DND-41 (cell line): Measurements from ENCODE around the gene POU6F1.

ENCODE experiments used
- ATAC-seq: fragments of 200-7000 bp; cut with Tn5 transposase; 3 replicates; pipeline ENCODE4 v1.9.1; 2021; ENCODE audit warnings: low read depth; ENCODE audit not compliant: insufficient read depth
- DNase-seq: peaks from one replicate; pipeline ENCODE4 v3.0.0-alpha.2; 2020
- H2AFZ ChIP-seq: 2 replicates; pipeline ENCODE4 v1.6.0; 2012; ENCODE audit warnings: low read depth, low read length
- H3K27ac ChIP-seq: 2 replicates; pipeline ENCODE4 v1.5.1; 2012; ENCODE audit warnings: low read length, inconsistent platforms
- H3K27me3 ChIP-seq: fragments of 200-600 bp; sonication (generic); 2 replicates; pipeline ENCODE4 v1.6.0; 2012; ENCODE audit warnings: low read length, mild to moderate bottlenecking, inconsistent platforms; ENCODE audit not compliant: insufficient read depth, poor library complexity
- H3K36me3 ChIP-seq: 2 replicates; pipeline ENCODE4 v1.5.1; 2012; ENCODE audit warnings: low read length, inconsistent platforms; ENCODE audit not compliant: insufficient read depth
- H3K4me1 ChIP-seq: 2 replicates; pipeline ENCODE4 v1.5.1; 2012; ENCODE audit warnings: mild to moderate bottlenecking, low read length; ENCODE audit not compliant: insufficient read depth
- H3K4me2 ChIP-seq: 2 replicates; pipeline ENCODE4 v1.6.0; 2012; ENCODE audit warnings: mild to moderate bottlenecking, moderate library complexity, low read length, inconsistent platforms; ENCODE audit not compliant: insufficient read depth
- H3K4me3 ChIP-seq, 2 experiments: fragments of 200-600 bp in 1 of 2; shearing (Covaris generic) in 1 of 2; 2 replicates each; pipeline ENCODE4 v1.5.1; 2012 to 2016; ENCODE audit warnings: inconsistent platforms in 2 of 2, low read length in 2 of 2, mild to moderate bottlenecking in 2 of 2, low read depth in 1 of 2, moderate library complexity in 1 of 2
- H3K79me2 ChIP-seq: 2 replicates; pipeline ENCODE4 v1.6.0; 2012; ENCODE audit warnings: low read length, inconsistent platforms; ENCODE audit not compliant: insufficient read depth
- H3K9ac ChIP-seq: 2 replicates; pipeline ENCODE4 v1.6.0; 2012; ENCODE audit warnings: low read depth, mild to moderate bottlenecking, inconsistent platforms, low read length, moderate library complexity
- H3K9me3 ChIP-seq: 2 replicates; pipeline ENCODE4 v1.5.1; 2012; ENCODE audit warnings: low read length, moderate library complexity, mild to moderate bottlenecking, inconsistent platforms; ENCODE audit not compliant: insufficient read depth, severe bottlenecking
- H4K20me1 ChIP-seq: 2 replicates; pipeline ENCODE4 v1.6.0; 2012; ENCODE audit warnings: low read length; ENCODE audit not compliant: insufficient read depth
- EZH2 ChIP-seq: IDR thresholded peaks from 3 replicates; pipeline ENCODE4 v1.6.1; 2012; ENCODE audit warnings: borderline replicate concordance, low read depth, mild to moderate bottlenecking, moderate library complexity, low read length, inconsistent platforms; ENCODE audit not compliant: severe bottlenecking
- TF ChIP-seq, protein P1 (sequence below): IDR thresholded peaks from 2 replicates; pipeline ENCODE4 v1.5.1; 2012; ENCODE audit warnings: borderline replicate concordance, low read length, moderate library complexity, mild to moderate bottlenecking; ENCODE audit not compliant: poor library complexity, severe bottlenecking; ENCODE audit errors: extremely low read depth

The POU6F1 gene

DNA sequence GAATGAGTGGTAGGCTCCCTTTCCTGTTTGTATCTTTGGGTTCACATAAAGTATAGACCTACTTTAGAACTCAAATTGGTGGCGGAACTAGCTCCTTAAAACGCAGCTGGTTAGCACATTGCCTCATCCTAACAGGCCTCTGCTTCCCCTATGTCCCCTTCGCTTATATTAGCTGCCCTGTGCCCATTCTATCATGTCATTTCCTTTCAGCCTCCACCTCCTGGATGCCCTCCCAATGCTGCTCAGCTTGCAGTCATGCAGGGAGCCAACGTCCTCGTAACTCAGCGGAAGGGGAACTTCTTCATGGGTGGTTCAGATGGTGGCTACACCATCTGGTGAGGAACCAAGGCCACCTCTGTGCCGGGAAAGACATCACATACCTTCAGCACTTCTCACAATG is 24.3 kb upstream of the POU6F1 start:
- Histone ChIP-seq H4K20me1 (peaks cover 14% of the 10 kb centered on the region), H3K27me3 (no peaks in the 10 kb centered on the region), H3K9me3 (no peaks in the 10 kb centered on the region), H3K27ac (no peak overlapping the region), H3K4me1 (peaks cover 42% of the 10 kb centered on the region), H3K4me3 (no peak overlapping the region), H3K36me3 (peaks cover 52% of the 10 kb centered on the region), H3K79me2 (peaks cover 28% of the 10 kb centered on the region), H3K4me2 (no peak overlapping the region), H3K9ac (no peak overlapping the region), H2AFZ (no peak overlapping the region)
- ATAC-seq (no peak), DNase-seq (no peak)
- TF ChIP-seq EZH2: no peak
- TF ChIP-seq, protein P1, sequence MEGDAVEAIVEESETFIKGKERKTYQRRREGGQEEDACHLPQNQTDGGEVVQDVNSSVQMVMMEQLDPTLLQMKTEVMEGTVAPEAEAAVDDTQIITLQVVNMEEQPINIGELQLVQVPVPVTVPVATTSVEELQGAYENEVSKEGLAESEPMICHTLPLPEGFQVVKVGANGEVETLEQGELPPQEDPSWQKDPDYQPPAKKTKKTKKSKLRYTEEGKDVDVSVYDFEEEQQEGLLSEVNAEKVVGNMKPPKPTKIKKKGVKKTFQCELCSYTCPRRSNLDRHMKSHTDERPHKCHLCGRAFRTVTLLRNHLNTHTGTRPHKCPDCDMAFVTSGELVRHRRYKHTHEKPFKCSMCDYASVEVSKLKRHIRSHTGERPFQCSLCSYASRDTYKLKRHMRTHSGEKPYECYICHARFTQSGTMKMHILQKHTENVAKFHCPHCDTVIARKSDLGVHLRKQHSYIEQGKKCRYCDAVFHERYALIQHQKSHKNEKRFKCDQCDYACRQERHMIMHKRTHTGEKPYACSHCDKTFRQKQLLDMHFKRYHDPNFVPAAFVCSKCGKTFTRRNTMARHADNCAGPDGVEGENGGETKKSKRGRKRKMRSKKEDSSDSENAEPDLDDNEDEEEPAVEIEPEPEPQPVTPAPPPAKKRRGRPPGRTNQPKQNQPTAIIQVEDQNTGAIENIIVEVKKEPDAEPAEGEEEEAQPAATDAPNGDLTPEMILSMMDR: no peak

DNA sequence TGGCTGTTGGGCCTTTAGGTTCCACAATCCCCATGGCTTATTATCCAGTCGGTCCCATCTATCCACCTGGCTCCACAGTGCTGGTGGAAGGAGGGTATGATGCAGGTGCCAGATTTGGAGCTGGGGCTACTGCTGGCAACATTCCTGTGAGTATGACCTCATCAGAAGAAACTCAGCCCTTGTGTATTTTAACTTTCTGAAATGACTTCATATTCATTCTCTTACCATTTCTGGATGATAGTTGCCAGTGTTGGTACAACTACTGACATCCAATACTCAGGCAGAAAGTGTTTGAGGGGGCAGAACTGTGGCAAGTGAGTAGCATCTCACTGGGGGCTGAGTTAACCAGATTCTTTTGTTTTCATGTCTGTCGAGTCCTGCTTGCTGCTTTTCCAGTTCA is 23.1 kb upstream of the POU6F1 start:
- no peak for ATAC-seq
- H3K4me3 ChIP-seq: no peak overlapping the region

DNA sequence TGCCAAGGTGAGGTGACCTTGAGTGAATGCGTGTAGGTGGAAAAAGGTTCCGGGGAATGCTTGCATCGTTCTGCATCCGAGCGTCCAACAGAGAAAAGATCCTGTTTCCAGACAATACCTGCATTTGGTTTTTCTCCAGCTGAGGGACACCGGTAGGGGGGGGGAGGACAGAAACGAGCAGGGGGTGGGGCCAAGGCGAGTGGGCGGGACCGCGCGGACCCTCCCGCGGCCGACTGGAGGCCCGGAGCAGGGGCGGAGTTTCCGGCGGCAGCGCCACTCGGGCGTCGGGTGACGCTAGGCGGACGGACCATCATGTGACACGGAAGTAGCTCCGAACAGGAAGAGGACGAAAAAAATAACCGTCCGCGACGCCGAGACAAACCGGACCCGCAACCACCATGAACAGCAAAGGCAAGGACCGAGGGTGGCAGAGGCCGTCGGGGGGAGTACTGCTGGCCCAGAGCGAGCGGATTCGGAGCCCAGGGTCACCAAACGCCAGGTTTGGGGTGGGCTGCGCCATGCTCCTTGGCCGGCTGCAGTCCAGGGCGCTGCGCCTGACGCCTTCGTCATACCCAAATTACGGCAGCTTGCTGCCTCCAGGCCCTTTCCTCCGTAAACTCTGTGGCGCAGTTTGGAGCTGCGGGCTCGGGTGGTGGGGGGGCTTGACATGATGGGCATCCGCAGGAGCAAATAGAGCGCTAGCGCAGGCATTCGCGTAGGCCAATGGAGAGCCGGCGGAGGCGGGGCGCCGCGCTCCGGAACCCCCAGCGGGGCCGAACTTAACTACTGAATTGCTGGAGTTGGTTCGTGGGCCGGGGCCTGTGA is 20.9 kb upstream of the POU6F1 start, which contains the start of gene DAZAP2:
DAZAP2 (plus strand) TSS at position 317 of the 825 bp plus-strand sequence; CDS start at position 399, 82 bp downstream.
- H3K4me3 ChIP-seq: peak within 1 kb of the TSS; percentile 46 to 83; a peak in 3 of 4 replicates
- ATAC-seq (peak; percentile 95), DNase-seq (peak; percentile 94)
- H4K20me1 ChIP-seq: peaks cover 14% of the 10 kb centered on the region
- peaks cover 28% of the 10 kb centered on the region for H3K79me2 ChIP-seq
- peaks cover 35% of the 10 kb centered on the region for H3K36me3 ChIP-seq
- no peaks in the 10 kb centered on the region for H3K27me3 ChIP-seq
- H3K27ac ChIP-seq: peak within 1 kb of the TSS; percentile 99
- no peak for TF ChIP-seq EZH2
- TF ChIP-seq, protein P1: no peak
- H3K9ac ChIP-seq: peak within 1 kb of the TSS; percentile 88
- H3K4me1 ChIP-seq: peaks cover 26% of the 10 kb centered on the region
- H2AFZ ChIP-seq: peak within 1 kb of the TSS; percentile 83
- peak within 1 kb of the TSS; percentile 98 for H3K4me2 ChIP-seq
- no peaks in the 10 kb centered on the region for H3K9me3 ChIP-seq

More for the DNA sequence above, 23.1 kb upstream of the POU6F1 start:
- TF ChIP-seq, protein P1: no peak
- H3K4me1 ChIP-seq: peaks cover 31% of the 10 kb centered on the region
- no peaks in the 10 kb centered on the region for H3K27me3 ChIP-seq
- H2AFZ ChIP-seq: no peak overlapping the region
- no peak overlapping the region for H3K9ac ChIP-seq
- DNase-seq: no peak
- H3K9me3 ChIP-seq: no peaks in the 10 kb centered on the region
- peaks cover 28% of the 10 kb centered on the region for H3K79me2 ChIP-seq
- peak overlapping the region; percentile 98; the same call in 1 of the 2 replicates for H3K4me2 ChIP-seq
- H3K27ac ChIP-seq: no peak overlapping the region
- H3K36me3 ChIP-seq: peaks cover 52% of the 10 kb centered on the region
- H4K20me1 ChIP-seq: peaks cover 14% of the 10 kb centered on the region
